GM12878 (cell line): ENCODE data around the gene ADGRD1. TPM values are rescaled to one million over a fixed set of nuclear protein-coding genes. Genes with fewer than 3 reads are reported as not detected.

ENCODE experiments used
- ATAC-seq: fragments of 200-7000 bp; cut with Tn5 transposase; 3 replicates; pipeline ENCODE4 v1.9.1; 2020; ENCODE audit warnings: mild to moderate bottlenecking, moderate library complexity
- BruUV-seq: library from RNA; stranded (reverse); fragments of 400-500 nt; replicated peaks from 2 replicates; lab custom pipeline; 2021; lab: Mats Ljungman, UMichigan
- CTCF ChIA-PET: fragments of 300-600 bp; sonication (Branson Sonifier 250); formaldehyde crosslinking; extraction: SDS; loops from one replicate; lab custom pipeline; 2021; ENCODE audit warnings: inconsistent platforms; lab: Yijun Ruan, JAX
- POLR2A ChIA-PET: fragments of 350-600 bp; formaldehyde crosslinking; extraction: SDS; loops from one replicate; lab custom pipeline; 2021; ENCODE audit warnings: inconsistent platforms; lab: Charles Lee
- RAD21 ChIA-PET: fragments of 300-600 bp; sonication (Branson Sonifier 250); formaldehyde crosslinking; loops from one replicate; lab custom pipeline; 2023; ENCODE audit warnings: antibody characterized with exemption; ENCODE audit not compliant: unreplicated experiment; lab: Charles Lee
- SMC1A ChIA-PET: fragments of 300-600 bp; sonication (Branson Sonifier 250); formaldehyde crosslinking; loops from one replicate; lab custom pipeline; 2023; ENCODE audit not compliant: unreplicated experiment, uncharacterized antibody; lab: Charles Lee
- DNase-seq: peaks from one replicate; pipeline ENCODE4 v3.0.0-alpha.2; 2011; ENCODE audit warnings: low read depth, low spot score
- FAIRE-seq: peaks from 3 replicates; lab custom pipeline; 2011; peaks lifted over from hg19 to GRCh38; lab: Jason Lieb, UNC
- H2AFZ ChIP-seq: 2 replicates; pipeline ENCODE4 v1.6.0; 2011; ENCODE audit warnings: low read depth, low read length, control low read depth; ENCODE audit not compliant: control insufficient read depth
- H3K27ac ChIP-seq: 2 replicates; pipeline ENCODE4 v1.5.1; 2011; ENCODE audit warnings: control low read depth; ENCODE audit not compliant: control insufficient read depth, insufficient read depth
- H3K27me3 ChIP-seq, 2 experiments: replicated peaks in 1 of 2; 2 replicates each; pipeline versions ENCODE4 v1.6.0 to v1.6.1; 2011; ENCODE audit warnings: low read length in 1 of 2; ENCODE audit not compliant: control insufficient read depth in 2 of 2, insufficient read depth in 2 of 2
- H3K36me3 ChIP-seq, 2 experiments: 2 replicates each; pipeline ENCODE4 v1.5.1; 2011; ENCODE audit warnings: low read length in 1 of 2; ENCODE audit not compliant: control insufficient read depth in 2 of 2, insufficient read depth in 2 of 2
- H3K4me1 ChIP-seq: 2 replicates; pipeline ENCODE4 v1.6.1; 2011; ENCODE audit warnings: mild to moderate bottlenecking, low read length, moderate library complexity, mixed read lengths; ENCODE audit not compliant: control insufficient read depth, insufficient read depth
- H3K4me2 ChIP-seq: 2 replicates; pipeline ENCODE4 v1.6.0; 2011; ENCODE audit warnings: control low read depth; ENCODE audit not compliant: control insufficient read depth, insufficient read depth
- H3K4me3 ChIP-seq: fragments of 200-600 bp; sonication (generic); 2 replicates; pipeline ENCODE4 v1.5.1; 2016
- H3K79me2 ChIP-seq: 2 replicates; pipeline ENCODE4 v1.6.0; 2011; ENCODE audit warnings: low read length; ENCODE audit not compliant: control insufficient read depth, insufficient read depth
- H3K9ac ChIP-seq: 2 replicates; pipeline ENCODE4 v1.8.0; 2011; ENCODE audit warnings: low read length, control low read depth, mixed read lengths; ENCODE audit not compliant: control insufficient read depth, insufficient read depth
- H3K9me3 ChIP-seq: replicated peaks from 3 replicates; pipeline ENCODE4 v1.5.1; 2011; ENCODE audit warnings: mild to moderate bottlenecking, low read length; ENCODE audit not compliant: control insufficient read depth, insufficient read depth
- H4K20me1 ChIP-seq: 2 replicates; pipeline ENCODE4 v1.6.0; 2011; ENCODE audit not compliant: control insufficient read depth, insufficient read depth
- ATF3 ChIP-seq: IDR thresholded peaks from 2 replicates; pipeline ENCODE4 v1.6.1; 2011; ENCODE audit warnings: low read depth, mild to moderate bottlenecking, low read length, moderate library complexity, borderline replicate concordance; ENCODE audit errors: extremely low read depth
- E4F1 ChIP-seq: fragments of 450-650 bp; IDR thresholded peaks from 2 replicates; pipeline ENCODE4 v1.6.1; 2018; ENCODE audit warnings: borderline replicate concordance, mild to moderate bottlenecking; ENCODE audit not compliant: partially characterized antibody
- EP300 ChIP-seq, 2 experiments: fragments of 150-350 bp in 1 of 2; IDR thresholded peaks; 2 replicates each; pipeline ENCODE4 v1.6.1; 2011 to 2012; ENCODE audit warnings: low read depth in 2 of 2, low read length in 2 of 2, borderline replicate concordance in 1 of 2, improper control_type of control experiment in 1 of 2, inconsistent platforms in 1 of 2; ENCODE audit not compliant: control insufficient read depth in 1 of 2
- IRF4 ChIP-seq: IDR thresholded peaks from 2 replicates; pipeline ENCODE4 v1.6.1; 2011; ENCODE audit warnings: low read depth, low read length
- JUNB ChIP-seq: IDR thresholded peaks from 2 replicates; pipeline ENCODE4 v1.6.1; 2016; ENCODE audit warnings: antibody characterized with exemption, mild to moderate bottlenecking
- JUND ChIP-seq: IDR thresholded peaks from 2 replicates; pipeline ENCODE4 v1.6.1; 2012; ENCODE audit warnings: low read depth, mild to moderate bottlenecking, low read length, improper control_type of control experiment, moderate library complexity
- LARP7 ChIP-seq: fragments of 450-650 bp; IDR thresholded peaks from 2 replicates; pipeline ENCODE4 v1.6.1; 2017; ENCODE audit warnings: mild to moderate bottlenecking
- NRF1 ChIP-seq: conservative IDR thresholded peaks from 2 replicates; pipeline ENCODE4 v1.6.1; 2011; ENCODE audit warnings: mild to moderate bottlenecking, low read depth, low read length, improper control_type of control experiment
- POLR2A ChIP-seq: IDR thresholded peaks from 2 replicates; pipeline ENCODE4 v1.6.1; 2011; ENCODE audit warnings: low read depth, mild to moderate bottlenecking, low read length
- RUNX3 ChIP-seq: IDR thresholded peaks from 2 replicates; pipeline ENCODE4 v1.6.1; 2012; ENCODE audit warnings: low read length, inconsistent platforms
- ZNF687 ChIP-seq: fragments of 450-650 bp; IDR thresholded peaks from 2 replicates; pipeline ENCODE4 v1.6.1; 2017; ENCODE audit warnings: mild to moderate bottlenecking, moderate library complexity
- WGBS: methylation state at CpG from one replicate; pipeline ENCODE4 v1.1.6; 2016; ENCODE audit warnings: low lambda C conversion rate; ENCODE audit not compliant: insufficient replicate concordance, insufficient coverage; ENCODE audit errors: missing lambda C conversion rate; 5-methylcytosine and 5-hydroxymethylcytosine counted together
- in situ Hi-C: fragments of 300-500 bp; cut with MboI; formaldehyde crosslinking; loops from 9 replicates; pipeline ENCODE4 v1.14.3; 2018; ENCODE audit warnings: mixed read lengths
- intact Hi-C: fragments of 100-400 bp; cut with micrococcal nuclease; formaldehyde crosslinking; loops from one replicate; pipeline ENCODE4 v1.14.2; 2022; ENCODE audit not compliant: unreplicated experiment
- polyA plus RNA-seq, 11 experiments: library from polyadenylated mRNA; depleted of rRNA in 4 of 11; unstranded in 6 of 11; stranded (reverse) in 5 of 11; fragments of >200 nt; fragmentation: Nextera tagmentation in 4 of 11; fragmentation: Illumina TruSeq in 1 of 11; extraction: Ambion mirVana in 4 of 11; extraction: Trizol in 1 of 11; gene quantifications; 1 replicate in 1 of 11; 2 replicates in 10 of 11; pipeline versions ENCODE4 v1.2.1 to v1.2.3, GENCODE V29; 2011 to 2016; ENCODE audit warnings: inconsistent platforms in 2 of 11, missing spikeins in 2 of 11, low read depth in 1 of 11
- total RNA-seq, 4 experiments: library from RNA; depleted of rRNA in 3 of 4; stranded (reverse); fragments of >200 nt in 3 of 4; fragmentation: Illumina TruSeq in 1 of 4; extraction: Trizol in 1 of 4; gene quantifications; 2 replicates each; pipeline versions ENCODE4 v1.2.1 to v1.2.3, GENCODE V29; 2013 to 2021

Gene ADGRD1
- total and polyA plus RNA-seq, 10 of the 15 experiments (the other 5 are each of a cell fraction or from before 2014, with no cell fraction given): 0.15 to 12.7 (median 1.2) TPM

- in situ Hi-C loops: no loop called here
- DNase-seq (no peak), FAIRE-seq (no peak), ATAC-seq (no peak)
- H3K4me3 ChIP-seq: no peak overlapping the region
- H3K79me2 ChIP-seq: no peaks in the 10 kb centered on the region
- no peaks in the 10 kb centered on the region for H3K27me3 ChIP-seq
- 0% methylated on average over 4 of the region's 4 CpGs for WGBS
- H3K9me3 ChIP-seq: no peaks in the 10 kb centered on the region; the same call in 1 of the 3 replicates
- H3K4me2 ChIP-seq: no peak overlapping the region
- no peaks in the 10 kb centered on the region for H4K20me1 ChIP-seq
- no peak overlapping the region for H3K9ac ChIP-seq
- intact Hi-C loops: no loop called here
- no peaks in the 10 kb centered on the region for H3K4me1 ChIP-seq
- ChIA-PET SMC1A (interaction anchor here (0.6 kb wide), 1 partner anchor 603 kb away, joined by 3 read pairs; no protein-coding TSS in a partner anchor), CTCF (no interaction called here), RAD21 (no interaction called here), POLR2A (no interaction called here)
- no peak for TF ChIP-seq NRF1
- peak; percentile 37; the same call in 1 of the 2 replicates for TF ChIP-seq JUNB
- no peak for TF ChIP-seq E4F1
- no TSS peak for BruUV-seq
- H3K36me3 ChIP-seq: no peaks in the 10 kb centered on the region
- no peak overlapping the region for H2AFZ ChIP-seq
- H3K27ac ChIP-seq: no peak overlapping the region
These were observed 217.3 kb downstream of the ADGRD1 start for GRCh38 chr12:131171029-131171428.

GRCh38 chr12:131174901-131175300, 221.2 kb downstream of the ADGRD1 start:
- H3K36me3 ChIP-seq: no peaks in the 10 kb centered on the region
- no peaks in the 10 kb centered on the region for H3K27me3 ChIP-seq
- ChIA-PET SMC1A (no interaction called here), CTCF (interaction anchor here (0.7 kb wide), 1 partner anchor 30 kb away, joined by 3 read pairs; no protein-coding TSS in a partner anchor), RAD21 (interaction anchor here (0.6 kb wide), 1 partner anchor 38 kb away, joined by 3 read pairs; no protein-coding TSS in a partner anchor), POLR2A (no interaction called here)
- ATAC-seq (no peak), FAIRE-seq (no peak), DNase-seq (no peak)
- intact Hi-C loops (no loop called here), in situ Hi-C loops (no loop called here)
- no peak overlapping the region for H3K27ac ChIP-seq
- H3K79me2 ChIP-seq: no peaks in the 10 kb centered on the region
- no peaks in the 10 kb centered on the region for H4K20me1 ChIP-seq
- no peak overlapping the region for H3K4me3 ChIP-seq
- H3K9me3 ChIP-seq: no peaks in the 10 kb centered on the region; the same call in 1 of the 3 replicates
- no peak overlapping the region for H2AFZ ChIP-seq
- no TSS peak for BruUV-seq
- no peak overlapping the region for H3K4me2 ChIP-seq
- H3K4me1 ChIP-seq: no peaks in the 10 kb centered on the region
- no peak overlapping the region for H3K9ac ChIP-seq
- TF ChIP-seq ATF3 (no peak), JUND (no peak), LARP7 (no peak), ZNF687 (no peak), POLR2A (no peak), NRF1 (no peak), EP300 (IDR thresholded peaks at IDR 0.05; ENCODE audit: borderline replicate concordance in 1 of 2, control insufficient read depth in 1 of 2, low read depth in 2 of 2, low read length in 2 of 2) (no peak), IRF4 (no peak), RUNX3 (no peak)
